B cell (primary cell): ENCODE results near the gene CATSPERZ. TPM values are rescaled to one million over a fixed set of nuclear protein-coding genes. Genes with fewer than 3 reads are reported as not detected.

Experiments used
- ATAC-seq: fragments of 200-7000 bp; cut with Tn5 transposase; one replicate; pipeline ENCODE4 v1.10.0; 2021; ENCODE audit warnings: low read depth, mild to moderate bottlenecking, moderate number of reproducible peaks, moderate library complexity
- CTCF ChIA-PET: fragments of 350-600 bp; sonication (Branson Sonifier 250); formaldehyde crosslinking; loops from one replicate; lab custom pipeline; 2021; ENCODE audit warnings: antibody characterized with exemption, inconsistent platforms; lab: Charles Lee
- POLR2A ChIA-PET: fragments of 350-600 bp; sonication (Branson Sonifier 250); formaldehyde crosslinking; loops from one replicate; lab custom pipeline; 2021; ENCODE audit warnings: antibody characterized with exemption; lab: Charles Lee
- DNase-seq: peaks from one replicate; pipeline ENCODE4 v3.0.0; 2013
- H2AFZ ChIP-seq: 2 replicates; pipeline ENCODE4 v1.6.1; 2012; ENCODE audit warnings: mild to moderate bottlenecking, low read depth, low read length; ENCODE audit not compliant: insufficient read depth, poor library complexity, severe bottlenecking
- H3K27ac ChIP-seq, 2 donors: 1 replicate in 1 of 2; 2 replicates in 1 of 2; pipeline ENCODE4 v1.5.1; 2012 to 2013; ENCODE audit warnings: low read length in 2 of 2, mild to moderate bottlenecking in 2 of 2, moderate library complexity in 1 of 2
- H3K27me3 ChIP-seq, 4 experiments: fragments of 200-600 bp in 1 of 4; sonication (generic) in 1 of 4; replicated peaks in 1 of 4; 1 replicate in 2 of 4; 2 replicates in 2 of 4; pipeline versions ENCODE4 v1.6.1 to v1.7.0; 2013 to 2016; ENCODE audit warnings: low read length in 3 of 4, mild to moderate bottlenecking in 2 of 4, mixed read lengths in 1 of 4, moderate library complexity in 1 of 4; ENCODE audit not compliant: insufficient read depth in 4 of 4, control insufficient read depth in 3 of 4; ENCODE audit errors: control extremely low read depth in 1 of 4
- H3K36me3 ChIP-seq, 2 experiments: replicated peaks in 1 of 2; 1 replicate in 1 of 2; 2 replicates in 1 of 2; pipeline versions ENCODE4 v1.6.1 to v1.7.1; 2013; ENCODE audit warnings: low read length in 1 of 2; ENCODE audit not compliant: insufficient read depth in 2 of 2, control insufficient read depth in 1 of 2; ENCODE audit errors: control extremely low read depth in 1 of 2, extremely low read depth in 1 of 2
- H3K4me1 ChIP-seq, 2 donors: fragments of 200-600 bp in 1 of 2; sonication (generic) in 1 of 2; 1 replicate in 1 of 2; 2 replicates in 1 of 2; pipeline versions ENCODE4 v1.5.1 to v1.6.1; 2013 to 2017; ENCODE audit warnings: low read length in 2 of 2; ENCODE audit not compliant: control insufficient read depth in 2 of 2, insufficient read depth in 2 of 2
- H3K4me2 ChIP-seq: replicated peaks from 2 replicates; pipeline ENCODE3; 2012; ENCODE audit warnings: mild to moderate bottlenecking, low read depth, low read length; ENCODE audit not compliant: poor library complexity, severe bottlenecking
- H3K4me3 ChIP-seq, 5 experiments: fragments of 200-600 bp in 1 of 5; sonication (generic) in 1 of 5; 1 replicate in 3 of 5; 2 replicates in 2 of 5; pipeline versions ENCODE4 v1.5.1 to v1.7.0; 2011 to 2016; ENCODE audit warnings: low read length in 4 of 5, mild to moderate bottlenecking in 4 of 5, low read depth in 2 of 5, control low read depth in 1 of 5, moderate library complexity in 1 of 5; ENCODE audit not compliant: insufficient read depth in 1 of 5; ENCODE audit errors: control extremely low read depth in 1 of 5, extremely low read depth in 1 of 5
- H3K79me2 ChIP-seq: fragments of 200-600 bp; sonication (generic); one replicate; pipeline ENCODE4 v1.6.0; 2016; ENCODE audit warnings: low read length; ENCODE audit not compliant: control insufficient read depth, insufficient read depth
- H3K9ac ChIP-seq: fragments of 200-600 bp; sonication (generic); 2 replicates; pipeline ENCODE4 v1.6.1; 2017; ENCODE audit warnings: mild to moderate bottlenecking, low read length, moderate library complexity
- H3K9me3 ChIP-seq, 3 donors: one replicate each; pipeline versions ENCODE4 v1.6.1 to v1.7.1; 2013; ENCODE audit warnings: low read length in 2 of 3; ENCODE audit not compliant: control insufficient read depth in 2 of 3, insufficient read depth in 1 of 3; ENCODE audit errors: control extremely low read depth in 1 of 3
- H4K20me1 ChIP-seq: 2 replicates; pipeline ENCODE4 v1.6.0; 2012; ENCODE audit warnings: mild to moderate bottlenecking, low read length; ENCODE audit not compliant: insufficient read depth, control insufficient read depth, poor library complexity, severe bottlenecking
- H3K27ac Mint-ChIP-seq: one replicate; pipeline ENCODE4 v1.8.0; 2021; ENCODE audit warnings: mixed read lengths
- H3K27me3 Mint-ChIP-seq: one replicate; pipeline ENCODE4 v1.8.0; 2021; ENCODE audit warnings: mixed read lengths
- H3K4me1 Mint-ChIP-seq: one replicate; pipeline ENCODE4 v1.8.0; 2021; ENCODE audit warnings: mixed read lengths
- H3K4me3 Mint-ChIP-seq: one replicate; pipeline ENCODE4 v1.8.0; 2021; ENCODE audit warnings: mixed read lengths
- H3K9me3 Mint-ChIP-seq: one replicate; pipeline ENCODE4 v1.8.0; 2022; ENCODE audit warnings: mixed read lengths; ENCODE audit not compliant: insufficient read depth
- EZH2 ChIP-seq: IDR thresholded peaks from 2 replicates; pipeline ENCODE4 v1.6.1; 2012; ENCODE audit warnings: borderline replicate concordance, low read depth, mild to moderate bottlenecking, moderate library complexity, low read length; ENCODE audit not compliant: insufficient read depth, poor library complexity, severe bottlenecking
- WGBS: methylation state at CpG from one replicate; pipeline ENCODE4 v1.1.5; 2013; ENCODE audit warnings: missing lambda C conversion rate; ENCODE audit not compliant: insufficient coverage; 5-methylcytosine and 5-hydroxymethylcytosine counted together
- intact Hi-C: fragments of 100-400 bp; cut with micrococcal nuclease; formaldehyde crosslinking; loops from one replicate; pipeline ENCODE4 v1.10.0; 2022
- polyA plus RNA-seq: library from polyadenylated mRNA; depleted of rRNA; stranded (reverse); fragments of >200 nt; gene quantifications from 2 replicates; pipeline ENCODE4 v1.2.3, GENCODE V29; 2012
- total RNA-seq, 2 donors: library from RNA; stranded (reverse); fragments of 120-200 nt in 1 of 2; gene quantifications; 1 replicate in 1 of 2; 2 replicates in 1 of 2; pipeline versions ENCODE4 v1.2.3 to v1.2.4, GENCODE V29; 2013 to 2022
- TF ChIP-seq, protein P1 (sequence below): fragments of 200-600 bp; IDR thresholded peaks from one replicate; pipeline ENCODE4 v1.8.0; 2022; ENCODE audit warnings: antibody characterized with exemption, mild to moderate bottlenecking

The CATSPERZ gene
- total and polyA plus RNA-seq, 2 donors (not counting 1 experiment from before 2014, with no cell fraction given): 0.39 TPM; not detected in 1

DNA sequence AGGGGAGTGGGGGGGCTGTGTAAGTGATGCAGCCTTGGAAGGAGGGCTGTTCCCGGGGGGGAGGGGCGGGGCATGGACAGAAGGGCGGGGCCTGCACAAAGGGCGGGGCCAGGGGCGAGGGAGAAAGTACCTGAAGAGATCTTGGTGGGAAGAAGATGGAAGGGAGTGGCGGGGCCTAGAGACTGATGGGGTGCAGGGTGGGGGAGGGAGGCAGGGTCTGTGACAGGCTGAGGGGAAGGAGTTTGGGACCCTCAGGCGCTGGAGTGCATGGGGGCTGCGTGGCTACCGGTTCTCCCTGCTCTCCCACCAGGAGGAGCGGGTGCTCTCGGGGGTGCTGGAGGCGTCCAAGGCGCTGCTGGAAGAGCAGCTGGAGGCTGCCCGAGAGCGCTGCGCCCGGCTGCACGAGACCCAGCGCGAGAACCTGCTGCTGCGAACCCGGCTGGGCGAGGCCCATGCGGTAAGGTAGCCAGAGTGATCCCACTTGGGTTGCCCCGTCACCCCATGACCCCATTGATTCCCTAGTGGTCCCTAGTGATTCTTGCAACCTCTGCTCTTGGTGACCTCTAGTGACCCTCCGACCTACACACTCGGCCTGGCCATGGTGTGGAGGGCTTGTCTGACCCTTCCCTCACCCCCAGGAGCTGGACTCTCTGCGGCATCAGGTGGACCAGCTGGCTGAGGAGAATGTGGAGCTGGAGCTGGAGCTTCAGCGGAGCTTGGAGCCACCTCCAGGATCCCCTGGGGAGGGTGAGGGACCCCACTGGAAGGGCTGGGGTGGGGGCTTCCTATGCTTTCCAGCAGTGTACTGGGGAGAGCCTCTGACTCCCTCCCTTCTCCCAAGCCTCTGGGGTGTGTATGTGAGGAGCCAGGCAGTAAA, 42.9 kb downstream of the CATSPERZ start:
- no peak for DNase-seq
- H3K4me3 ChIP-seq: no peak overlapping the region
- peaks cover 29% of the 10 kb centered on the region for H3K79me2 ChIP-seq
- peaks cover 4 to 39% of the 10 kb centered on the region in 2 experiments for H3K36me3 ChIP-seq
- peaks cover 51% of the 10 kb centered on the region for H4K20me1 ChIP-seq
- no peak overlapping the region for H3K27ac Mint-ChIP-seq
- TF ChIP-seq EZH2: no peak
- TF ChIP-seq, protein P1, sequence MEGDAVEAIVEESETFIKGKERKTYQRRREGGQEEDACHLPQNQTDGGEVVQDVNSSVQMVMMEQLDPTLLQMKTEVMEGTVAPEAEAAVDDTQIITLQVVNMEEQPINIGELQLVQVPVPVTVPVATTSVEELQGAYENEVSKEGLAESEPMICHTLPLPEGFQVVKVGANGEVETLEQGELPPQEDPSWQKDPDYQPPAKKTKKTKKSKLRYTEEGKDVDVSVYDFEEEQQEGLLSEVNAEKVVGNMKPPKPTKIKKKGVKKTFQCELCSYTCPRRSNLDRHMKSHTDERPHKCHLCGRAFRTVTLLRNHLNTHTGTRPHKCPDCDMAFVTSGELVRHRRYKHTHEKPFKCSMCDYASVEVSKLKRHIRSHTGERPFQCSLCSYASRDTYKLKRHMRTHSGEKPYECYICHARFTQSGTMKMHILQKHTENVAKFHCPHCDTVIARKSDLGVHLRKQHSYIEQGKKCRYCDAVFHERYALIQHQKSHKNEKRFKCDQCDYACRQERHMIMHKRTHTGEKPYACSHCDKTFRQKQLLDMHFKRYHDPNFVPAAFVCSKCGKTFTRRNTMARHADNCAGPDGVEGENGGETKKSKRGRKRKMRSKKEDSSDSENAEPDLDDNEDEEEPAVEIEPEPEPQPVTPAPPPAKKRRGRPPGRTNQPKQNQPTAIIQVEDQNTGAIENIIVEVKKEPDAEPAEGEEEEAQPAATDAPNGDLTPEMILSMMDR: no peak
- H3K27me3 ChIP-seq: no peaks in the 10 kb centered on the region
- no peak overlapping the region for H3K27ac ChIP-seq
- intact Hi-C loops: no loop called here
- H3K4me3 Mint-ChIP-seq: peak overlapping the region; percentile 68
- H3K27me3 Mint-ChIP-seq: no peaks in the 10 kb centered on the region
- peaks cover 30 to 36% of the 10 kb centered on the region in 2 donors for H3K4me1 ChIP-seq
- ChIA-PET POLR2A (interaction anchor here (1.1 to 3.4 kb wide), 2 partner anchors 26 to 72 kb away, joined by 3 to 50 read pairs; partner anchors contain the start of genes PRDX5 and TRMT112), CTCF (interaction anchor here (1.1 to 5.5 kb wide), 8 partner anchors 11 to 106 kb away, joined by 3 to 63 read pairs (median 6); partner anchors contain the start of genes PRDX5, RPS6KA4 and TRMT112)
- 95% methylated on average over 23 of the region's 29 CpGs for WGBS
- no peak for ATAC-seq
- H3K4me2 ChIP-seq: peak overlapping the region; percentile 98
- peaks cover 44% of the 10 kb centered on the region for H3K4me1 Mint-ChIP-seq
- H2AFZ ChIP-seq: no peak overlapping the region
- H3K9me3 ChIP-seq: no peaks in the 10 kb centered on the region
- no peak overlapping the region for H3K9ac ChIP-seq
- no peaks in the 10 kb centered on the region for H3K9me3 Mint-ChIP-seq
